VCaP (cell line): ENCODE measurements around the gene KNDC1.

Experiments used
- H3K27ac ChIP-seq: fragments of 450-650 bp; 2 replicates; pipeline ENCODE4 v1.5.1; 2017
- CTCF ChIP-seq: fragments of 450-650 bp; conservative IDR thresholded peaks from 2 replicates; pipeline ENCODE4 v1.5.1; 2017; ENCODE audit warnings: mild to moderate bottlenecking, moderate library complexity

KNDC1 gene

GRCh38 chr10:133122171-133122935, 37.7 kb upstream of the KNDC1 start:
- no peak for TF ChIP-seq CTCF
- H3K27ac ChIP-seq = no peak overlapping the region

GRCh38 chr10:133123050-133123745, 36.8 kb upstream of the KNDC1 start:
- TF ChIP-seq CTCF = no peak
- no peak overlapping the region for H3K27ac ChIP-seq

GRCh38 chr10:133123746-133124356, 36.2 kb upstream of the KNDC1 start:
- no peak for TF ChIP-seq CTCF
- H3K27ac ChIP-seq = no peak overlapping the region

GRCh38 chr10:133124357-133125211, 35.4 kb upstream of the KNDC1 start:
- no peak overlapping the region for H3K27ac ChIP-seq
- peak; percentile 71 for TF ChIP-seq CTCF

- TF ChIP-seq CTCF = no peak
- H3K27ac ChIP-seq = no peak overlapping the region
Observed at GRCh38 chr10:133125901-133126300, 34.1 kb upstream of the KNDC1 start.

- no peak overlapping the region for H3K27ac ChIP-seq
- no peak for TF ChIP-seq CTCF
Observed at GRCh38 chr10:133126431-133127290, 33.4 kb upstream of the KNDC1 start.
